BJ (cell line): ENCODE measurements around the gene MAPK10. TPM values are rescaled to one million over a fixed set of nuclear protein-coding genes. Genes with fewer than 3 reads are reported as not detected.

Source experiments
- CTCF ChIA-PET: fragments of 350-600 bp; formaldehyde crosslinking; extraction: SDS; loops from one replicate; lab custom pipeline; 2021; ENCODE audit warnings: antibody characterized with exemption, inconsistent platforms; lab: Yijun Ruan, JAX
- POLR2A ChIA-PET: fragments of 300-600 bp; sonication (Branson Sonifier 250); formaldehyde crosslinking; extraction: SDS; loops from one replicate; lab custom pipeline; 2021; ENCODE audit warnings: antibody characterized with exemption; lab: Charles Lee
- DNase-seq: peaks from one replicate; pipeline ENCODE4 v3.0.0-alpha.2; 2011; ENCODE audit warnings: low read depth
- H3K27me3 ChIP-seq: 2 replicates; pipeline ENCODE4 v1.6.0; 2011; ENCODE audit warnings: low read length; ENCODE audit not compliant: control insufficient read depth, insufficient read depth
- H3K36me3 ChIP-seq: 2 replicates; pipeline ENCODE4 v1.5.1; 2011; ENCODE audit warnings: low read length; ENCODE audit not compliant: control insufficient read depth, insufficient read depth
- H3K4me3 ChIP-seq: 2 replicates; pipeline ENCODE4 v1.5.1; 2011; ENCODE audit warnings: low read depth, mild to moderate bottlenecking, control low read depth, low read length
- CTCF ChIP-seq: IDR thresholded peaks from 2 replicates; pipeline ENCODE4 v1.5.1; 2011; ENCODE audit warnings: low read depth, mild to moderate bottlenecking, control low read depth, inconsistent platforms, low read length, moderate library complexity; ENCODE audit not compliant: insufficient read depth
- polyA plus RNA-seq: library from polyadenylated mRNA; depleted of rRNA; stranded (reverse); fragments of >200 nt; gene quantifications from 2 replicates; pipeline ENCODE4 v1.2.3, GENCODE V29; 2011

The MAPK10 gene
- polyA plus RNA-seq, 1 experiment, result 0.86 TPM

DNA sequence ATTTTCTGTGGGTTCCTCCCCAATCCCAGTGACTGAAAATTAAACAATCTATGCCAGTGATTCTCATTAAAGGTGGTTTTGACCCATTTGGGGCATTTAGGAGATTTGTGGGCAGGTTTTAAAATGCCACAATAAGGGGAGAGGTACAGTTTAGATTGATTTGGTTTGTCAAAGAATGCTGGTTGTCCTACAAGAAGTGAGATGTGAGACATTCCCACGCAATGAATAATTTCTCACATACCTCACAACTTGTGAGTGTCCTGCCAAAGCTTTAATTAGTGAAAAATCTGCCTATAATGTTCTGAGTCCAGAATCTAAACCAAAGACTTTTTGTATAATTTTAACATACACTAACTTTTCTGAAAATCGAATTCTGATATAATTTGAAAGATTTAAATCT lies 199.4 kb downstream of the MAPK10 start:
- no peaks in the 10 kb centered on the region; the same call in 1 of the 2 replicates for H3K27me3 ChIP-seq
- CTCF ChIA-PET, result no interaction called here
- no peaks in the 10 kb centered on the region for H3K36me3 ChIP-seq
- H3K4me3 ChIP-seq, result no peak overlapping the region
- POLR2A ChIA-PET, result no interaction called here
- no peak for DNase-seq
- no peak for TF ChIP-seq CTCF

- Histone ChIP-seq H3K27me3 (no peaks in the 10 kb centered on the region; the same call in 1 of the 2 replicates), H3K4me3 (no peak overlapping the region), H3K36me3 (no peaks in the 10 kb centered on the region)
- ChIA-PET POLR2A (no interaction called here), CTCF (no interaction called here)
- DNase-seq, result no peak
- TF ChIP-seq CTCF, result no peak
Measured at GRCh38 chr4:86159216-86159615, 200.6 kb downstream of the MAPK10 start.

DNA sequence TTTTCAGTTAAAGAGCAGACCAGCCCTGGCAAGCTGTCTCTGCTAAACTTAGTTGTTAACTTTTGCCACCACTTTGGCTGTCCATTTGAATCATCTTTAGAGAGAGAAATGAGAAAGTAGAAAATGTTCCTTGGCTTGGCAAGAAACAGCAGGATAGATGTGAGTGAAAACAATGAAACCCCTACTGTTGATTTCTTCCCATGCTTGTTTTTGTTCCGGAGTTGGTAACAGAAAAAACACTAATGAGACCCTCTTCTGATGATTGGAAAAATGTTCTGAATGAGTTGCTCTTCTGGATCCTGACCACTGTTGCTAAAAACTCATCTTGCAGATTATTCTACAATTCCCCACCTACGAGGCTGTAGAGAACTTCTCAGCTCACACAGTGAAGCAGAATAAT lies 203.3 kb downstream of the MAPK10 start:
- no peak for DNase-seq
- no peak for TF ChIP-seq CTCF
- POLR2A ChIA-PET, result no interaction called here
- Histone ChIP-seq H3K36me3 (no peaks in the 10 kb centered on the region), H3K27me3 (no peaks in the 10 kb centered on the region; the same call in 1 of the 2 replicates), H3K4me3 (no peak overlapping the region)
- CTCF ChIA-PET, result no interaction called here

DNA sequence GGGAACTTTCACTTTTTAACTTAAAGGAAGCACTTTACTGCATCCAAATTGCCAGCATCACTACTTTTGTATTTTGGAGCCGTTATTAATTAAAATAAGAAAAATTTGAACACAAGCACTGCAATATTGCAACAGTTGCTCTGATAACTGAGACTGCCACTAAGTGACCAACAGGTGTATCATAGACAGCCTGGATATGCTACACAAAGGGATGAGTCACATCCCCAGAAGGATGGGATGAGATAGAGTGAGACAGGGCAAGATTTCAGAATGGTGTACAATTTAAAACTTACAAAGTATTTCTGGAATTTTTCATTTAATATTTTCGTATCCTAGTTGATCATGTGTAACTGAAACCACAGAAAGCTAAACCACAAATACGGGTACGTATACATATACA lies 204.1 kb downstream of the MAPK10 start:
- no peak for TF ChIP-seq CTCF
- ChIA-PET CTCF (no interaction called here), POLR2A (no interaction called here)

DNA sequence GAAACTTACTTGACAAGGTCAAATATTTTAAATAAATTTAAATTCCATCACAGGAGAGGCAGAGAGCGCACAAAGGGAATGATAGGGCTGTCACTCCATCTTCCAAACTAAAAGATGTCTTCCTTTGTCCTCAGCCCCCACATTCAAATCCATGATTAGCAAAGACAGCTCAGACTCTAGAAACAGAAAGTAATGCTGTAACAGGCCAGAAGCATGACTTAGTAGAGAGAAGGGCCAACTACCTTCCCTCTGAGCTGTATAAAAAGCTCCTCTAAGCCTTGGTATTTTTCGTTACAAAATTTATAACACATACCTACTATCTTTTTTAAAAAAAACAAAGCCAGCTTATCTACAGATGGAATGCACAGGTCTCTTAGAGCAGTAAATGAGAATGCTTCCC lies 207.4 kb downstream of the MAPK10 start:
- H3K27me3 ChIP-seq, result no peaks in the 10 kb centered on the region
- H3K36me3 ChIP-seq, result no peaks in the 10 kb centered on the region
- no peak for TF ChIP-seq CTCF
- CTCF ChIA-PET, result no interaction called here
- POLR2A ChIA-PET, result no interaction called here
- no peak for DNase-seq
- H3K4me3 ChIP-seq, result no peak overlapping the region

More for the DNA sequence above, 204.1 kb downstream of the MAPK10 start:
- H3K4me3 ChIP-seq, result no peak overlapping the region
- DNase-seq, result no peak
- H3K36me3 ChIP-seq, result no peaks in the 10 kb centered on the region
- H3K27me3 ChIP-seq, result no peaks in the 10 kb centered on the region
